Activated CD4-positive, alpha-beta T cell treated with anti-CD3 and anti-CD28 coated beads, Interleukin-2, amount 50 U/mL, for 4 hours (primary cell): ENCODE measurements around the gene ZBTB2.
"Not testable (repeated sequence)": the region's sequence is repeated elsewhere in the genome, so short reads cannot be mapped to it uniquely, and the experiment has no call there.

Source experiments
- DNase-seq, 2 experiments: peaks; one replicate each; pipeline ENCODE4 v3.0.0-alpha.2; 2020

The ZBTB2 gene

DNA sequence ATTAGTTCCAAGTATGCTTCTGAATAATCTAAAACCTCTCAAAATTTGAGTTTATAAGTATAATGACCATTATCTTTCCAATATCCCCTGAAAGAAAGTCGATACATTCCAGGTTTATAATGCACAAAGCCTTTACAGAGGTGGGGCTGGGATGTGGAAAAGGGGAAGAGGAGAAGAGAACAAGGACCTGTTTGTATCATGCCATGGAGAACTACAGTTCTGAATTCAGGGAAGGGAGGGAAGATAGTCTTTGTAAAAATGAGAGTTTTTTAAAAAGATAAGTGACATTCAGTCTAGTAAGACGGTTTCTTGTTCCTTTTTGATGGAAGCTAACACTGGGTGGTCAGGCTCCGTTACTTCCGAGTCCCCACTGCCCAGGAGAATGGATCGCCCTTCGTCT lies 26.1 kb downstream of the ZBTB2 start:
- no peak for DNase-seq

- DNase-seq, result no peak
These were observed 31.9 kb downstream of the ZBTB2 start for GRCh38 chr6:151359486-151359885.

DNA sequence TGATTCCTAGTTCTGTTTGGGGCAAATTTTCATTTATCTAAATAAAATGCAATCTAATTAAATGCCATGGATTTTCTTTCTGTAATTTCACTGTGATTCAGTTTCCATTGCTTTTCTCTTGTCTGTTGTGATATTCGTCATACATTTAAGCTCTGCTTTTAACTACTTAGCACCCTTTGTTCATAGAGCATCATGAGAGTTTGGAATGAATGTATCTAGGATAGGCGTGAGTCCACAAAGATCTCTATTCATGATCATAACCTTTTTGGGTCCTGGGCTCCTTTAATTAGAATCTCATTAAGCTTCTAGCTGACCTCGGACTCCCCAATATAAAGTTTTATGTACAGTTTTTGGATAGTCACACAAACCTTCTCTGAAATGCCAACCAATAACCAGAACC lies 32.9 kb downstream of the ZBTB2 start:
- no peak for DNase-seq

GRCh38 chr6:151357758-151358436 lies 33.5 kb downstream of the ZBTB2 start:
- no peak for DNase-seq

DNA sequence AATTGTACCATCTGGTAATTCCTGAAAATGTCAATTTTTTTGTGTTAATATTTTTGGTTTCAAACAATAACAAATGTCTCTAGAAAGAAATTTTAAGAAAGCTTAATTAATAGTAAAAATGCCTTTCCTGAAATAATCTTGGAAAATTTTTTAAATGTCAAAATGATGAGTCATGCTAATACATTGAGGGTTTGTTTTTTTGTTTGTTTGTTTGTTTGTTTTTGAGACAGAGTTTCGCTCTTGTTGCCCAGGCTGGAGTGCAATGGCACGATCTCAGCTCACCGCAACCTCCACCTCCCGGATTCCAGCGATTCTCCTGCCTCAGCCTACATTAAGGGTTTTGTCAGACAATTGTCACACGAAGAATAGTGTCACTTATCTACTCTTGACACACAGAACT lies 34.4 kb downstream of the ZBTB2 start:
- not testable (repeated sequence) for DNase-seq

- DNase-seq, result no peak
These were observed 37.6 kb downstream of the ZBTB2 start for GRCh38 chr6:151353795-151354194.

- no peak for DNase-seq
These were observed 38.7 kb downstream of the ZBTB2 start for GRCh38 chr6:151352410-151353396.

GRCh38 chr6:151351731-151352130 lies 39.6 kb downstream of the ZBTB2 start:
- no peak for DNase-seq

DNA sequence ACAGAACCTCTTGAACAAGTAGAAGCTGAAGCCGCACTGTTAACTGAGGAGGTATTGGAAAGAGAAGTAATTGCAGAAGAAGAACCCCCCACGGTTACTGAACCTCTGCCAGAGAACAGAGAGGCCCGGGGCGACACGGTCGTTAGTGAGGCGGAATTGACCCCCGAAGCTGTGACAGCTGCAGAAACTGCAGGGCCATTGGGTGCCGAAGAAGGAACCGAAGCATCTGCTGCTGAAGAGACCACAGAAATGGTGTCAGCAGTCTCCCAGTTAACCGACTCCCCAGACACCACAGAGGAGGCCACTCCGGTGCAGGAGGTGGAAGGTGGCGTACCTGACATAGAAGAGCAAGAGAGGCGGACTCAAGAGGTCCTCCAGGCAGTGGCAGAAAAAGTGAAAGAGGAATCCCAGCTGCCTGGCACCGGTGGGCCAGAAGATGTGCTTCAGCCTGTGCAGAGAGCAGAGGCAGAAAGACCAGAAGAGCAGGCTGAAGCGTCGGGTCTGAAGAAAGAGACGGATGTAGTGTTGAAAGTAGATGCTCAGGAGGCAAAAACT lies 40.1 kb downstream of the ZBTB2 start:
- DNase-seq, result no peak

DNA sequence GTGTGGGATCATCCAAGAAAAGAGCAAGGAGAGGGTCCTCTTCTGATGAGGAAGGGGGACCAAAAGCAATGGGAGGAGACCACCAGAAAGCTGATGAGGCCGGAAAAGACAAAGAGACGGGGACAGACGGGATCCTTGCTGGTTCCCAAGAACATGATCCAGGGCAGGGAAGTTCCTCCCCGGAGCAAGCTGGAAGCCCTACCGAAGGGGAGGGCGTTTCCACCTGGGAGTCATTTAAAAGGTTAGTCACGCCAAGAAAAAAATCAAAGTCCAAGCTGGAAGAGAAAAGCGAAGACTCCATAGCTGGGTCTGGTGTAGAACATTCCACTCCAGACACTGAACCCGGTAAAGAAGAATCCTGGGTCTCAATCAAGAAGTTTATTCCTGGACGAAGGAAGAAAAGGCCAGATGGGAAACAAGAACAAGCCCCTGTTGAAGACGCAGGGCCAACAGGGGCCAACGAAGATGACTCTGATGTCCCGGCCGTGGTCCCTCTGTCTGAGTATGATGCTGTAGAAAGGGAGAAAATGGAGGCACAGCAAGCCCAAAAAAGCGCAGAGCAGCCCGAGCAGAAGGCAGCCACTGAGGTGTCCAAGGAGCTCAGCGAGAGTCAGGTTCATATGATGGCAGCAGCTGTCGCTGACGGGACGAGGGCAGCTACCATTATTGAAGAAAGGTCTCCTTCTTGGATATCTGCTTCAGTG lies 40.8 kb downstream of the ZBTB2 start:
- DNase-seq, result no peak

- DNase-seq, result no peak
These were observed 41.6 kb downstream of the ZBTB2 start for GRCh38 chr6:151349651-151350270.

- not testable (repeated sequence) for DNase-seq
These were observed 48.6 kb downstream of the ZBTB2 start for GRCh38 chr6:151342750-151343149.

- no peak for DNase-seq
These were observed 49.7 kb downstream of the ZBTB2 start for GRCh38 chr6:151341476-151342195.

DNA sequence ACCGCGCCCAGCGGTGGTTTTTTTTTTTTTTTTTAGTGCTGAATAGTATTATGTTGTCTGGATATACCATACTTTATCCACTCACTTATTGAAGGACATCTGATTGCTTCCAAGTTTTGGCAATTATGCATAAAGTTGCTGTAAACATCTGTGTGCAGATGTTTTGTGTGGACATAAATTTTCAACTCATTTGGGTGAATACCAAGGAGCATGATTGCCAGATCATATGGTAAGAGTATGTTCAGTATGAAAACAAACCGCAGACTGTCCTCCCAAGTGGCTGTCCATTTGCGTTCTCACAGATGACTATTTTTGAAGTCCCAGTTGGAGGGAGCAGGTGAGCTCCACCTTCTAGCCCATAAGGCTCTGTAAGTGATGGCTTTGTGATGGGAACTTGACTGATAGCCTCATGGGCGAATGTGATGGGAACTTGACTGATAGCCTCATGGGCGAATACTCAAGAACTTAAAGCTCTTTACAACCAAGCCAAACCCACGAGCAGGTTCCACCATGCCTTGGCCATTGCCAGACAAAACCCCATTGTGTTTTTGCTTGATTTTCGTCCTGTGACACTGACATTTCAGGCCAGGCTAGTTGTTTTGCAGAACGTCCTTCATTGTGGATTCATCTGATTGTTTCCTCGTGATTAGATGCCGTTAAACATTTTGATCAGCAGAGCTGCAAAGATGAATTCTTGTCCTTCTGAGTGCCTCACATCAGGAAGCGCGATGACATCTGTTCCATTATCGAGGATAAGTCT lies 51.0 kb downstream of the ZBTB2 start:
- no peak for DNase-seq

DNA sequence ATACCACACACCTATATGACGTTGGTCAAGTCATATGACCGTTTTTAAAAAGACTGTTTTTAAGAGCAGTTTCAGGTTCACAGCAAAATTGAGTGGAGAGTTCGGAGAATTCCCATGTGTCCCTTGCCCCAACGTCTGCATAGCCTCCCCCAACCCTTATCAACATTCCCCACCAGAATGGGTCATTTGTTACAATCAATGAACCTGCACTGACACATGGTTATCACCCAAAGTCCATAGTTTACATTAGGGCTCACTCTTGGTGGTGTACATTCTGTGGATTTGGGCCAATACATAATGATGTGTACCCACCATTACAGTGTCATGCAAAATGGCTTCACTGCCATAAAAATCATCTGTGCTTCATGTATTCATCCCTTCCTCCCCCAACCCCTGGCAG lies 52.0 kb downstream of the ZBTB2 start:
- no peak for DNase-seq

DNA sequence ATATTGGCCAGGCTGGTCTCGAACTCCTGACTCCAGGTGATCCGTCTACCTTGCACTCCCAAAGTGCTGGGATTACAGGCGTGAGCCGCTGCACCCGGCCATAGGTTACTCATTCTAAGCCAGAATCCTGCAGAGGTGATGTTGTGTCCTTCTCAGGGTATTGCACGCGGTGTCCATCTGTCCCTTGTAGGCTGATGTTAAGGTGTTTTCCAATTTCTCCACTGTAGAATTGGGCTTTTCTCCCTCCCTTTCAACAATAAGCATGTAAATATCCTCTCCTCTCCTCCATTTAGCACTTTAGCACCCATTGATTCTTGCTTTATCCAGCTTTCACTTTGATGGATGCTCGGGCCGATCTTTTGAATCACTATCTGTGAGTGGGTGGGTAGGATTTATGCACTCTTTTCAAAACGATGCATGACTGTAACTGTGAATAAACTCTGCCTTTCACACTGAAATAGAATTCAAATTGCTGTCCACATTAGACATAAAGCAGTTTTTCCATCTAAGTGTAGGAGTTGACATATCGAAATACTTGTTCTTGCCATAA lies 52.6 kb downstream of the ZBTB2 start:
- no peak for DNase-seq

DNA sequence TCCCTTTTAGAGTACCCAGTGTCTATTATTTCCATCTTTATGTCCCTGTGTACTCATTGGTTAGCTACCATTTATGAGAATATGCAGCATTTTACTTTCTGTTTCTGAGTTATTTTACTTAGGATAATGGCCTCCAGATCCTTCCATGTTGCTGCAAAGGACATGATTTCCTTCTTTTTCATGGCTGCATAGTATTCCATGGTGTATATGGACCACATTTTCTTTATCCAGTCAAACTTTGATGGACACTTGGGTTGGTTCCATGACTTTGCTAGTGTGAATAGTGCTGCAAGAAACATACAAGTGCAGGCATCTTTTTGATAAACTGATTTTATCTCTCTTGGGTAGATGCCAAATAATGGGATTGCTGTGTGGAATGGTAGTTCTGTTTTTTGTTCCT lies 55.4 kb downstream of the ZBTB2 start:
- DNase-seq, result no peak

DNA sequence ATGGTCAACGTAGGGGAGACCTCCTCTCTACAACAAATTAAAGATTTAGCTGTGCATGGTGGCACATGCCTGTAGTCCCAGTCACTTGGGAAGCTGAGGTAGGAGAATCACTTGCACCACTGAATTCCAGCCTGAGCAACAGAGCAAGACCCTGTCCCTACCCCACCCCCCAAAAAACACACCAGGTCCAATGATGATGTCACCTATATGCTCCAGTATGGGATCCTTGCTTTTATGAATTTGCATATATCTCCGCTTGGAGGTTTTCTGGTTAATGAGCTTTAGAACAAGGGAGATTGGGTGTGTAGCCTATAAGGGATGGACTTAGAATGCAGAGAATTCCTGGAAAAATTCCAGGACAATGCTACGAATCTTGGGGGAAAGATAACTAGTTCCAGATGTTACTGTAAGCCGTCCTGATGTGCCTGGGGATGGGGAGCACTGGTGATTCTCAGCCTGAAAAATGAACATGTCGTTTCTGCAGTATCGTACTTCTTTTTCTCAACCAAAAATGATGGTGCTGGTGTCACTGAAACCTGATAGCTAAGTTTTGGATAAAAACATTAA lies 61.1 kb downstream of the ZBTB2 start:
- no peak for DNase-seq

DNA sequence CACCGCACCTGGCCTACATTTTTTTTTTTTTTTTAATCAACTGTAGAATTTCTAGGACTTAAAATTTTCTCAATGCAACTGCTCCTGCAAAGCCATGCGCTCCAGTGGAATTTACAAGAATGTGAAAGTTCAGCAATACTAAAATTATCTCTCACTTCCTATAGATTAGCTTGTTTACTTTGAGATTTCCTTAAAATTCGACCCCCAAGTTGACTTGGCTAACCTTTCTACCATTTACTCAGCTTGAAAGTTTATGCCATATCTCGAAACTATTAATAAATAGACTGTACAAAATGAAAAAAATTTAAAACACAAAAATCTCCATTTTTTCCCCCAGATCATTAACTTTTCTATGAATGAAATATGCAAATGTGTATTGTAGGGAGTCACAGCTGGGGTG lies 64.3 kb downstream of the ZBTB2 start:
- DNase-seq, result no peak

- no peak for DNase-seq
These were observed 65.1 kb downstream of the ZBTB2 start for GRCh38 chr6:151326116-151326825.
